GM18505 (cell line): ENCODE data around the gene MND1.

ENCODE experiments used
- ATAC-seq: cut with Tn5 transposase; IDR thresholded peaks from one replicate; pipeline ENCODE4 v1.9.1; 2021; ENCODE audit not compliant: unreplicated experiment
- POLR2A ChIP-seq: IDR thresholded peaks from 4 replicates; pipeline ENCODE4 v1.6.1; 2011; ENCODE audit warnings: borderline replicate concordance; ENCODE audit not compliant: insufficient read depth, insufficient read length; ENCODE audit errors: extremely low read depth

Gene MND1

DNA sequence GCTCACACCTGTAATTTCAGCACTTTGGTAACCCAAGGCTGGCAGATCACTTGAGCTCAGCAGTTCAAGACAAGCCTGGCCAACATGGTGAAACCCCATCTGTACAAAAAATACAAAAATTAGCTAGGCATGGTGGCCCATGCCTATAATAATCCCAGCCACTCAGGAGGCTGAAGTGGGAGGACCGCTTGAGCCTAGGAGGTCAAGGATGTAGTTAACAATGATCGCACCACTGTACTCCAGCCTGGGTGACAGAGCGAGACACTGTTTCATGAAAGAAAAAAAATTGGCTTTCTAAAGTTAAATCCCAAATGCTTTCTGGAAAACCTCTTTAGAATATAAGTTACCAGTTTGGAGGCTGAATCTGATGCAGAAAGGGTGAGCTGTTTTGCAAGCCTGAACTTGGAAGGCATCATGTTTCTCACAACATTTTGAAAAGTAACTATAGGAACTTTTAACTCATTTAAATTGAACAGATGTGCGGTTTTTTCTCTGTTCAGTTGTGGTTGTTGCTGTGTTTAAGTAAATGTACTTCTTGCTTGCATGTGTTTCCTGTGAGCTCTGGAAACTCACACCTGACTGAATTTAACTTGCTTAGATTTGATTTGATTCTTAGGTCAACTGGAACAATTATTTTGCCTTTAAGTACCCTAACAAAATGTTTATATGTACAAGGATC is 81.9 kb downstream of the MND1 start:
- no peak for TF ChIP-seq POLR2A
- ATAC-seq, result peak; percentile 73

DNA sequence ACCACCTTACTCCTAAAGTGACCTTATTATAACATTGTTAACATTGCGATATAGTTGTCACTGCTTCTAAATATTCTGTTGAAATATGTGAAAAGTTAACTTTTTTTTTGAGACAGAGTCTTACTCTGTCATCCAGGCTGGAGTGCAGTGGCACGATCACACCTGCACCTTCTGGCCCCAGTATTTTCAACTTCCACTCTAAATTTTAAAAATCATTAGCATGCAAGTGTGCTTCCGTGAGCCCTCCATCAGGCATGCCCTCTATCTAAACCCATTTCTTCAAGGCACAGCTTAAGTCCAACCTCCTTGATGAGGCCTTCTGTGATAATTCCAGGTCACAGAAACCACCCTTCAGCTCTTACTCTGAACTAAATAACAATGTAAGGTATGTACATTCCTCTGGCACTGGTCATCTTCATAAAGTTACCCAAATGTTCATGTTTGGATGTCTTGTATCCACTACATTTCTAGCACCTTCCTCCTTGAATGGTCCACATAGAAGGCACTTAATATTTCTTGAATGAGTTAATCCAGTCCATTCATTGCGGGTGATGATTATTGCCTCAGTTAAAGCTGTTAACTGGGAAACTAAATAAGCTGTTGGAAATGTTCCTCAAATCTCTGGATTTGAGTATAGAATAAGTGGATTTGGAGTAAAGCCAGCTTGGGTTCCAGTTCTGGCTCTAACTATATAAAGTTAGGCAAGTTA is 83.0 kb downstream of the MND1 start:
- ATAC-seq, result no peak

GRCh38 chr4:153428941-153429475 is 84.5 kb downstream of the MND1 start:
- ATAC-seq, result no peak
- TF ChIP-seq POLR2A, result no peak

More for the DNA sequence above, 83.0 kb downstream of the MND1 start:
- TF ChIP-seq POLR2A, result no peak

GRCh38 chr4:153432965-153433753 is 88.7 kb downstream of the MND1 start:
- peak; percentile 53 for TF ChIP-seq POLR2A
- peak; percentile 90 for ATAC-seq

DNA sequence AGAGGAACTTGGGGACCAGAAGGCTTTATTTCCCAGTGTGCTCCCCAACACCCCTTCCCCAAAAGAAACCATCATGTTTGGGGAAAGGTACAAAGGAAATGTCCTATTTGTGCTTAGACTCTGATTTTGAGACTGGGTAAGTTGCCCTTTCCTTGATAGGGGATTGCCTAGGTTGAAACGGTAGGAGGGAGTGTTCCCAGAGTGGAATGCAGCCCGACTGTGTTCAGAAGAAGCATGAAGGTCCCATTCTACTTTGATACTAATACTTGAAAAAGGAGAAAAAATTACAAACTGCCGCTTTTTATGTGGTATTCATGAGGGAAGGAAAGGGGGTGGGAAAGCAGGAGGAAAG is 89.2 kb downstream of the MND1 start:
- TF ChIP-seq POLR2A, result no peak
- ATAC-seq, result no peak

GRCh38 chr4:153434190-153434589 is 89.7 kb downstream of the MND1 start:
- no peak for TF ChIP-seq POLR2A
- no peak for ATAC-seq

DNA sequence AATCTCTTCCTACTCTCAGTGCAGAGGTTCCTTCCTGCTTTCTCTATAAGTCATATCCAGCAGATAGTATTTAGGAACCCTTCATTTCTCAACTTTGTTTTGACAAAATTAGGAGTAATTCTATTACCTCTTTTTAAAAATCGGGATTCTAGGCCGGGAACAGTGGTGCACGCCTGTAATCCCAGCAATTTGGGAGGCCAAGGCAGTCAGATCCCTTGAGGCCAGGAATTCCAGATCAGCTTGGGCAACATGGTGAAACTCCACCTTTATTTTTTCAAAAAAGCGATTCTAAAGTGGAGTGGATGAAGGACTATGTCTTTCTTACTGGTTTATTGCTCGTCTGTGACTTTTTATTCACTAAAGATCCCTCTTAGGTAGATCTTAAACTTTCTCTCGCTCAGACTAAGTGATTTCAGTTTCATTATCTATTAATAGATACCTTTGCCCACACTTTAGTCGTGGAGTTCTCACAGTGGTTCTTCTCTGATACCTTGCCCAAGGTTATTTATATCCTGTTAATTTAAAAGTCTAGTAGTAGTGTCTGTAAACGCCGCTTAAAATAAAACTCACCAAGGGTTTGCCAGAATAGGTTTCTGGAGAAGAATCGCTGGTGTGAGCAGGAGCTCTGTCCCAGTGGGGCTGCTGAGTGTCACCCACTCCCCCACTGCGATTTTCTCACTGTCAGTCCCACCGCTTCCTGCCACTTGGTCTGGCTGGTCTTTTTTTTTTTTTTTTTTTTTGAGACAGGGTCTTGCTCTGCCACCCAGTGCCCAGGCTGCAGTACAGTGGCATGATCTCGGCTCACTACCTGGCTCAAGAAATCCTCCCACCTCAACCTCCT is 94.6 kb downstream of the MND1 start:
- TF ChIP-seq POLR2A, result no peak
- ATAC-seq, result peak; percentile 63

DNA sequence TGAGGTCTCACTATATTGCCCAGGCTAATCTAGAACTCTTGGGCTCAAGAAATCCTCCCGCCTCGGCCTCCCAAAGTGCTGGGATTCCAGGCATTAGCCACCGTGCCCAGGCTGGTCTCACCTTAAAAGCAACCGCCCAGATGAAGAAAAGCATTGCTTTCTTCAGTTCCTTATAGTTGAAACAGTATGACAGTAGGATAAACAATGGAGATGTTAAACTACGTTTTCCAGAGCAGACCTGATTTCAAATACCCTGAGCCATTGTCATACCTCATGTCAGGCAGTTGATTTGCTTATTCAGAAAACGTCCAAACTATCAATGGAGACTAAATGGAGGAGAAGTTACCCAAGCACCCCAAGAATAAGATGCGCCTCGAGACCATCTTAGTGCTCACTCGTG is 95.3 kb downstream of the MND1 start:
- no peak for ATAC-seq

DNA sequence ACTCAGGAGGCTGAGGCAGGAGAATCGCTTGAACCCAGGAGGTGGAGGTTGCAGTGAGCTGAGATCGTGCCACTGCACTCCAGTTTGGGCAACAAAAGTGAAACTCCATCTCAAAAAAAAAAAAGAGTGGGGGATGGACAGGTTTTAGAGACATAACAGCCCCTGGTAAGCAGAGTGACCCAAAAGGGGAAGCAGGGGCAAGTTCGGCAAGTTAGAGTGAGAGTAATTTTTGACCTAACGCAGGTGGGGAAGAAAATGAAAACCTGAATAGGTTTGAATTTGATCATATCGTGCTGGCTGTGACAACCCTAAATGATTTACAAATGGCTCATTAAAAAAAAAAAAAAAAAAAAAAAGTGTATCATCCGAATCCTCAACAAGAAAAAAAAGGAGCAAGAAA is 96.0 kb downstream of the MND1 start:
- TF ChIP-seq POLR2A, result no peak
- no peak for ATAC-seq

More for the DNA sequence above, 95.3 kb downstream of the MND1 start:
- no peak for TF ChIP-seq POLR2A

- no peak for TF ChIP-seq POLR2A
- no peak for ATAC-seq
Observed at GRCh38 chr4:153447175-153447905, 102.9 kb downstream of the MND1 start.

GRCh38 chr4:153448003-153448731 is 103.7 kb downstream of the MND1 start:
- ATAC-seq, result no peak
- TF ChIP-seq POLR2A, result no peak
